OCI-LY1 (cell line): ENCODE data around the gene GUCY1A2.

Source experiments
- EZH2 ChIP-seq: fragments of 200-600 bp; sonication (generic), shearing (Covaris generic); IDR thresholded peaks from 2 replicates; pipeline ENCODE4 v1.8.0; 2017; ENCODE audit warnings: borderline replicate concordance, mixed run types, mild to moderate bottlenecking, antibody characterized with exemption, low read length, moderate library complexity, mixed read lengths
- TF ChIP-seq, protein P1 (sequence below): fragments of 200-600 bp; sonication (generic), shearing (Covaris generic); IDR thresholded peaks from 2 replicates; pipeline ENCODE4 v1.5.1; 2017; ENCODE audit warnings: mild to moderate bottlenecking, antibody characterized with exemption, low read length, moderate library complexity, mixed read lengths

DNA sequence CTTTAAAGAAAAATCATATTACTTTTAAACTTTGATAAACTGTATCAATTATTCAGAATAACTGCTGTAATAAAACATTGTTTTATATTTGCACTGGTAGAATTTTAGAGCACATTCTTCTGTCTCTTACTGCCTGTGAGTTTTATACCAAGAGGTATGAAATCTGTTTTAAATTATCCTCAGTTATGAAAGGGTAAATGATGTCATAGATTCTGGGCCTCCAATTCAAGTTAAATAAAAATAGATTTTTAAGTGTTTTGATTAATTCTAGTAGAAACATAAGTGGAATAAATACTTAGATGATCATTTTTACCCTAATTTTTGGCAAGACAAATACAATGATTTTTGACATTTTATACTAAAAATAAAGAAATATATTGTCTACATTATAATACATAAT, 93.0 kb downstream of the GUCY1A2 start:
- TF ChIP-seq, protein P1, sequence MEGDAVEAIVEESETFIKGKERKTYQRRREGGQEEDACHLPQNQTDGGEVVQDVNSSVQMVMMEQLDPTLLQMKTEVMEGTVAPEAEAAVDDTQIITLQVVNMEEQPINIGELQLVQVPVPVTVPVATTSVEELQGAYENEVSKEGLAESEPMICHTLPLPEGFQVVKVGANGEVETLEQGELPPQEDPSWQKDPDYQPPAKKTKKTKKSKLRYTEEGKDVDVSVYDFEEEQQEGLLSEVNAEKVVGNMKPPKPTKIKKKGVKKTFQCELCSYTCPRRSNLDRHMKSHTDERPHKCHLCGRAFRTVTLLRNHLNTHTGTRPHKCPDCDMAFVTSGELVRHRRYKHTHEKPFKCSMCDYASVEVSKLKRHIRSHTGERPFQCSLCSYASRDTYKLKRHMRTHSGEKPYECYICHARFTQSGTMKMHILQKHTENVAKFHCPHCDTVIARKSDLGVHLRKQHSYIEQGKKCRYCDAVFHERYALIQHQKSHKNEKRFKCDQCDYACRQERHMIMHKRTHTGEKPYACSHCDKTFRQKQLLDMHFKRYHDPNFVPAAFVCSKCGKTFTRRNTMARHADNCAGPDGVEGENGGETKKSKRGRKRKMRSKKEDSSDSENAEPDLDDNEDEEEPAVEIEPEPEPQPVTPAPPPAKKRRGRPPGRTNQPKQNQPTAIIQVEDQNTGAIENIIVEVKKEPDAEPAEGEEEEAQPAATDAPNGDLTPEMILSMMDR, result no peak
- TF ChIP-seq EZH2, result no peak
